Measurements from ENCODE around the gene ATP11A. TPM values are rescaled to one million over a fixed set of nuclear protein-coding genes. Genes with fewer than 3 reads are reported as not detected.

ATP11A gene
- total RNA-seq, 2 donors from 2014 or later, result 122 to 140 TPM

DNA sequence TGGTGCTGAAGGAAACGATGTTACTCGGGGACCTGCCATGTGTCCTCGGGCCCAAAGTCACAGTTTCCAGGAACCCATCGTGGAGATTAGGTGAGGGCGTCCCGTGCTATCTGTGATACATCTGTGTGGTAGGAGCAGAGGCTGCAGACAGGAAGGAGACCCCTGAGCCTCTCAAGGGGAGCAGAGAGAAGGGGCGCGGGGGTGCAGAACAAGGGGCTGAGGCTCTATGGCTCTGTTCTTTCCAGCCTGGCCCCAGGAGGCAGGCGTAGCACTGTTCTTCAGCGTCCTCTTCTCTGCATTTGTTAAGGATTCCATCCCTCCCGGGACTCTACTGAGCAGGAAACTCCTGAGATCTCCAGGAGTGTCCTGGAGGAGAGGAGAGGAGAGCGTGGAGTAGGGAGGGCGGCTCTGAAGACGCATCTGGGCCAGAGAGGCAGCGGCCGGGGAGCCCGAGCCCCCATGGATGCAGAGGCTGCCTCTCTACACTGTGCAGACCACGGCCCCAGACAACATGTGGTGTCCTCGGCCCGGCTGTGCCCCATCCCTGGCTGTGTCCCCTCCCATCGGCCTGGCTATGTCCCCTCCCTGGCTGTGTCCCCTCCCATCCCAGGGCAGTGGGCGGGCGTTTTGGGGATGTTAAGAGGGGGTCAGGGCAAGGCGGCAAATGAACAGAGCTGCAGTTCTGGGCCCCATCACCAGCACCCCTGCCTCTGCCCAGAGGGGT is 118.0 kb downstream of the ATP11A start:
- Histone ChIP-seq H3K4me3 (ENCODE audit: low read length) (no peak overlapping the region), H3K4me1 (ENCODE audit: control insufficient read depth, insufficient read depth, low read length) (no peaks in the 10 kb centered on the region), H3K9ac (ENCODE audit: extremely low read depth, low read length, poor library complexity, severe bottlenecking) (no peak overlapping the region), H3K27ac (ENCODE audit: low read depth, low read length) (no peak overlapping the region), H3K27me3 (ENCODE audit: control insufficient read depth, insufficient read depth, low read length, poor library complexity, severe bottlenecking) (no peaks in the 10 kb centered on the region), H3K9me3 (ENCODE audit: control insufficient read depth, low read length) (peaks cover 5% of the 10 kb centered on the region), H3K36me3 (ENCODE audit: control insufficient read depth, insufficient read depth, low read length) (peaks cover 56% of the 10 kb centered on the region)
- Mint-ChIP-seq H3K27me3 (ENCODE audit: insufficient read depth) (no peaks in the 10 kb centered on the region), H3K27ac (no peak overlapping the region), H3K36me3 (ENCODE audit: low read depth) (peaks cover 63% of the 10 kb centered on the region), H3K4me1 (no peaks in the 10 kb centered on the region), H3K4me3 (no peak overlapping the region), H3K9me3 (no peaks in the 10 kb centered on the region)
- no peak for TF ChIP-seq CTCF (conservative IDR thresholded peaks at IDR 0.05)
- 82 to 94% methylated on average over 11 to 24 of the region's 24 CpGs for WGBS, 2 experiments (ENCODE audit: insufficient coverage in 1 of 2, insufficient read length in 1 of 2)
- DNase-seq, result no peak

DNA sequence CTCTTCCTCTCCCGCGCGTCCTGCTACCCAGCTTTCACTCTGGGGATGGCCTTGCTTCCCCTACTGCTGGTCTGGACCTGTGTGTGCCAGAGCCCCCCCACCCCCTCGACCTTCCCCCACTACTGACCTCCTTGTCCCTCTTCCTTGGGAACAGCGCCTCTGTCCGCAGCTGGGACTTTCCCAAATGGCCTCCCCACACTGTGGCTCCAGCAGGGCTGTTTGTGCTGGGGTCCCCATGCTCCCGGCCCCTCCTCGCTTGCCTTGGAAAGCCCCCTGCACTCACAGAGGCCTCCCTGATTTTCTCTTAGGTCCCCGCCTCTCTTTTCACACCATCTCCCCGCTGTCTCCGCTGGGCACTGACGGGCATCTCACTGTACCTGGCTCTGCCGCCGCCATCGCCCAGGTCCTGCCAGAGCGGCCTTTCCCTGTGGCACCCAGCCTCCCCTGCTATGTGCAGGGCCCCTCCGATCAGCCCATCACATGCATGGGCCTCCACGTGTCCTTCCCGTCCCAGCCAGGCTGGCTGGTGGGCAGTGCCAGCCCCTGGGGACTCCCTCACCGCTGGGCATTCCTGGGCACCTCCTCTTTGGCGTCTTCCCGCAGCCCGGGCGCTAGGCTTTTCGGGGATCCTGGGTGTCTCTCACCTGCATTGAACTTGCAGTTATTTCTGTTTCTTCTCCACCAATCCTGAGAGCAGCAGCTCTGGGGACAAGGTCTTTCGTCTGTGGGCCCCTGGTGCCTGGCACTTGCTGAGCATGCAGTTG is 118.7 kb downstream of the ATP11A start:
- Mint-ChIP-seq H3K4me3 (no peak overlapping the region), H3K9me3 (peaks cover 4% of the 10 kb centered on the region), H3K4me1 (no peaks in the 10 kb centered on the region), H3K27ac (no peak overlapping the region), H3K27me3 (ENCODE audit: insufficient read depth) (no peaks in the 10 kb centered on the region), H3K36me3 (ENCODE audit: low read depth) (peaks cover 70% of the 10 kb centered on the region)
- peaks cover 64% of the 10 kb centered on the region for H3K36me3 ChIP-seq (ENCODE audit: control insufficient read depth, insufficient read depth, low read length)
- no peak for DNase-seq
- H3K9ac ChIP-seq (ENCODE audit: extremely low read depth, low read length, poor library complexity, severe bottlenecking), result no peak overlapping the region
- peaks cover 11% of the 10 kb centered on the region for H3K9me3 ChIP-seq (ENCODE audit: control insufficient read depth, low read length)
- 93 to 94% methylated on average over 17 to 26 of the region's 26 CpGs for WGBS, 2 experiments (ENCODE audit: insufficient coverage in 1 of 2, insufficient read length in 1 of 2)
- H3K27me3 ChIP-seq (ENCODE audit: control insufficient read depth, insufficient read depth, low read length, poor library complexity, severe bottlenecking), result no peaks in the 10 kb centered on the region
- no peaks in the 10 kb centered on the region for H3K4me1 ChIP-seq (ENCODE audit: control insufficient read depth, insufficient read depth, low read length)
- TF ChIP-seq CTCF (conservative IDR thresholded peaks at IDR 0.05), result no peak
- H3K4me3 ChIP-seq (ENCODE audit: low read length), result no peak overlapping the region
- H3K27ac ChIP-seq (ENCODE audit: low read depth, low read length), result no peak overlapping the region

- Mint-ChIP-seq H3K36me3 (ENCODE audit: low read depth) (peaks cover 78% of the 10 kb centered on the region), H3K9me3 (peaks cover 6% of the 10 kb centered on the region), H3K4me3 (no peak overlapping the region), H3K4me1 (no peaks in the 10 kb centered on the region), H3K27me3 (ENCODE audit: insufficient read depth) (no peaks in the 10 kb centered on the region), H3K27ac (no peak overlapping the region)
- Histone ChIP-seq H3K9me3 (ENCODE audit: control insufficient read depth, low read length) (peaks cover 12% of the 10 kb centered on the region), H3K9ac (ENCODE audit: extremely low read depth, low read length, poor library complexity, severe bottlenecking) (no peak overlapping the region), H3K4me1 (ENCODE audit: control insufficient read depth, insufficient read depth, low read length) (no peaks in the 10 kb centered on the region), H3K36me3 (ENCODE audit: control insufficient read depth, insufficient read depth, low read length) (peaks cover 68% of the 10 kb centered on the region), H3K27ac (ENCODE audit: low read depth, low read length) (no peak overlapping the region), H3K27me3 (ENCODE audit: control insufficient read depth, insufficient read depth, low read length, poor library complexity, severe bottlenecking) (no peaks in the 10 kb centered on the region), H3K4me3 (ENCODE audit: low read length) (no peak overlapping the region)
- 96 to 97% methylated on average over 26 to 40 of the region's 40 CpGs for WGBS, 2 experiments (ENCODE audit: insufficient coverage in 1 of 2, insufficient read length in 1 of 2)
- TF ChIP-seq CTCF (conservative IDR thresholded peaks at IDR 0.05), result no peak
- DNase-seq, result no peak
Observed at GRCh38 chr13:112809332-112810315, 119.8 kb downstream of the ATP11A start.

Measured in endodermal cell (in vitro differentiated cells).